Keratinocyte (primary cell): Measurements from ENCODE around the gene EFCAB6. TPM values are rescaled to one million over a fixed set of nuclear protein-coding genes. Genes with fewer than 3 reads are reported as not detected.

Source experiments
- DNase-seq: peaks from one replicate; pipeline ENCODE4 v3.0.0-alpha.2; 2011; ENCODE audit warnings: low read depth, missing footprints, low spot score
- FAIRE-seq: peaks from 2 replicates; lab custom pipeline; 2011; peaks lifted over from hg19 to GRCh38; lab: Jason Lieb, UNC
- H2AFZ ChIP-seq: 2 replicates; pipeline ENCODE4 v1.6.0; 2012; ENCODE audit warnings: low read length, control low read depth, inconsistent platforms; ENCODE audit not compliant: control insufficient read depth
- H3K27ac ChIP-seq: 2 replicates; pipeline ENCODE4 v1.5.1; 2011; ENCODE audit warnings: low read length; ENCODE audit not compliant: control insufficient read depth, insufficient read depth
- H3K27me3 ChIP-seq: 3 replicates; pipeline ENCODE4 v1.6.0; 2011; ENCODE audit warnings: low read length; ENCODE audit not compliant: control insufficient read depth, insufficient read depth; ENCODE audit errors: extremely low read depth
- H3K36me3 ChIP-seq, 2 experiments: 2 replicates in 1 of 2; 3 replicates in 1 of 2; pipeline ENCODE4 v1.5.1; 2011; ENCODE audit warnings: low read length in 2 of 2, mild to moderate bottlenecking in 1 of 2; ENCODE audit not compliant: control insufficient read depth in 2 of 2, insufficient read depth in 2 of 2; ENCODE audit errors: extremely low read depth in 1 of 2
- H3K4me1 ChIP-seq: 3 replicates; pipeline ENCODE4 v1.5.1; 2011; ENCODE audit warnings: low read length; ENCODE audit not compliant: control insufficient read depth, insufficient read depth; ENCODE audit errors: extremely low read depth
- H3K4me2 ChIP-seq: 3 replicates; pipeline ENCODE4 v1.6.0; 2011; ENCODE audit warnings: low read depth, low read length; ENCODE audit not compliant: control insufficient read depth, insufficient read depth; ENCODE audit errors: extremely low read depth
- H3K4me3 ChIP-seq, 3 experiments: fragments of 200-600 bp in 1 of 3; sonication (generic) in 1 of 3; 2 replicates in 2 of 3; 3 replicates in 1 of 3; pipeline ENCODE4 v1.5.1; 2011 to 2016; ENCODE audit warnings: low read length in 3 of 3, mild to moderate bottlenecking in 3 of 3, control low read depth in 2 of 3, inconsistent platforms in 1 of 3, low read depth in 1 of 3, mixed read lengths in 1 of 3, mixed run types in 1 of 3, moderate library complexity in 1 of 3; ENCODE audit not compliant: control insufficient read depth in 2 of 3, insufficient read depth in 2 of 3; ENCODE audit errors: extremely low read depth in 1 of 3
- H3K79me2 ChIP-seq: 2 replicates; pipeline ENCODE4 v1.6.0; 2012; ENCODE audit warnings: low read length; ENCODE audit not compliant: control insufficient read depth, insufficient read depth
- H3K9ac ChIP-seq: 3 replicates; pipeline ENCODE4 v1.6.0; 2011; ENCODE audit warnings: low read length; ENCODE audit not compliant: control insufficient read depth, insufficient read depth; ENCODE audit errors: extremely low read depth
- H3K9me1 ChIP-seq: 3 replicates; pipeline ENCODE4 v1.6.0; 2011; ENCODE audit warnings: low read length; ENCODE audit not compliant: control insufficient read depth, insufficient read depth; ENCODE audit errors: extremely low read depth
- H3K9me3 ChIP-seq: 2 replicates; pipeline ENCODE4 v1.5.1; 2012; ENCODE audit warnings: low read depth, low read length; ENCODE audit not compliant: control insufficient read depth
- H4K20me1 ChIP-seq: 3 replicates; pipeline ENCODE4 v1.6.0; 2011; ENCODE audit warnings: low read length; ENCODE audit not compliant: control insufficient read depth, insufficient read depth; ENCODE audit errors: extremely low read depth
- CTCF ChIP-seq, 3 experiments: IDR thresholded peaks in 1 of 3; conservative IDR thresholded peaks in 1 of 3; optimal IDR thresholded peaks in 1 of 3; 2 replicates in 2 of 3; 3 replicates in 1 of 3; pipeline versions ENCODE3 to v1.5.1; 2011; ENCODE audit warnings: low read length in 3 of 3, mild to moderate bottlenecking in 3 of 3, moderate library complexity in 2 of 3, control low read depth in 1 of 3, inconsistent platforms in 1 of 3; ENCODE audit not compliant: insufficient read depth in 2 of 3; ENCODE audit errors: extremely low read depth in 1 of 3
- EZH2 ChIP-seq: IDR thresholded peaks from one replicate; pipeline ENCODE4 v1.6.1; 2012; ENCODE audit warnings: inconsistent platforms, mild to moderate bottlenecking, low read length, moderate library complexity
- dilution Hi-C: fragments of 300-500 bp; cut with MboI; formaldehyde crosslinking; loops from one replicate; pipeline ENCODE4 v1.7.0; 2020; ENCODE audit warnings: low sequenced_read_pairs; ENCODE audit not compliant: extremely low pct_ligation_motif_present
- polyA plus RNA-seq, 5 experiments: library from polyadenylated mRNA; depleted of rRNA in 3 of 5; stranded (reverse) in 3 of 5; stranded (forward) in 1 of 5; unstranded in 1 of 5; fragments of >200 nt; gene quantifications; 1 replicate in 1 of 5; 2 replicates in 3 of 5; 3 replicates in 1 of 5; pipeline versions ENCODE4 v1.2.1 to v1.2.3, GENCODE V29; 2011 to 2012; ENCODE audit warnings: missing spikeins in 2 of 5, low read depth in 1 of 5, low replicate concordance in 1 of 5

The EFCAB6 gene
- polyA plus RNA-seq, 1 donor (not counting 4 experiments of a cell fraction or from before 2014, with no cell fraction given): 0.18 TPM

GRCh38 chr22:43714104-43714503 is 98.0 kb downstream of the EFCAB6 start:
- no peak for TF ChIP-seq CTCF (optimal IDR thresholded peaks at IDR 0.05 in 1 of 3, IDR thresholded peaks at IDR 0.05 in 1 of 3, conservative IDR thresholded peaks at IDR 0.05 in 1 of 3; ENCODE audit: extremely low read depth in 1 of 3, insufficient read depth in 2 of 3, low read length in 3 of 3)
- TF ChIP-seq EZH2: no peak
- Histone ChIP-seq H3K9me1 (no peaks in the 10 kb centered on the region), H3K4me2 (no peak overlapping the region), H3K79me2 (no peaks in the 10 kb centered on the region), H3K27ac (no peak overlapping the region), H3K9me3 (no peaks in the 10 kb centered on the region), H3K9ac (no peak overlapping the region), H3K4me3 (no peak overlapping the region), H4K20me1 (no peaks in the 10 kb centered on the region), H2AFZ (no peak overlapping the region), H3K27me3 (no peaks in the 10 kb centered on the region), H3K36me3 (no peaks in the 10 kb centered on the region), H3K4me1 (no peaks in the 10 kb centered on the region)
- no peak for FAIRE-seq
- no peak for DNase-seq
- dilution Hi-C loops: no loop called here

- Histone ChIP-seq H3K27ac (no peak overlapping the region), H3K9me3 (no peaks in the 10 kb centered on the region), H3K9ac (no peak overlapping the region), H2AFZ (no peak overlapping the region), H3K4me2 (no peak overlapping the region), H3K36me3 (no peaks in the 10 kb centered on the region), H4K20me1 (no peaks in the 10 kb centered on the region), H3K27me3 (no peaks in the 10 kb centered on the region), H3K9me1 (no peaks in the 10 kb centered on the region), H3K4me1 (no peaks in the 10 kb centered on the region), H3K79me2 (no peaks in the 10 kb centered on the region), H3K4me3 (no peak overlapping the region)
- TF ChIP-seq CTCF (optimal IDR thresholded peaks at IDR 0.05 in 1 of 3, IDR thresholded peaks at IDR 0.05 in 1 of 3, conservative IDR thresholded peaks at IDR 0.05 in 1 of 3; ENCODE audit: extremely low read depth in 1 of 3, insufficient read depth in 2 of 3, low read length in 3 of 3): no peak
- no peak for TF ChIP-seq EZH2
- DNase-seq (no peak), FAIRE-seq (no peak)
- dilution Hi-C loops: no loop called here
Observed at GRCh38 chr22:43711681-43712080, 100.4 kb downstream of the EFCAB6 start.
